Fibroblast of the conjunctiva (primary cell): Measurements from ENCODE around the gene WWOX.

Experiments used
- DNase-seq: peaks from one replicate; pipeline ENCODE4 v3.0.0-alpha.2; 2010; ENCODE audit warnings: low read depth

The WWOX gene

GRCh38 chr16:78744099-78744498 lies 644.6 kb downstream of the WWOX start:
- DNase-seq = no peak

- no peak for DNase-seq
Observed at GRCh38 chr16:78744796-78745107, 645.3 kb downstream of the WWOX start.

GRCh38 chr16:78745108-78746019 lies 645.9 kb downstream of the WWOX start:
- DNase-seq = no peak

- no peak for DNase-seq
Observed at GRCh38 chr16:78746718-78747117, 647.3 kb downstream of the WWOX start.

DNA sequence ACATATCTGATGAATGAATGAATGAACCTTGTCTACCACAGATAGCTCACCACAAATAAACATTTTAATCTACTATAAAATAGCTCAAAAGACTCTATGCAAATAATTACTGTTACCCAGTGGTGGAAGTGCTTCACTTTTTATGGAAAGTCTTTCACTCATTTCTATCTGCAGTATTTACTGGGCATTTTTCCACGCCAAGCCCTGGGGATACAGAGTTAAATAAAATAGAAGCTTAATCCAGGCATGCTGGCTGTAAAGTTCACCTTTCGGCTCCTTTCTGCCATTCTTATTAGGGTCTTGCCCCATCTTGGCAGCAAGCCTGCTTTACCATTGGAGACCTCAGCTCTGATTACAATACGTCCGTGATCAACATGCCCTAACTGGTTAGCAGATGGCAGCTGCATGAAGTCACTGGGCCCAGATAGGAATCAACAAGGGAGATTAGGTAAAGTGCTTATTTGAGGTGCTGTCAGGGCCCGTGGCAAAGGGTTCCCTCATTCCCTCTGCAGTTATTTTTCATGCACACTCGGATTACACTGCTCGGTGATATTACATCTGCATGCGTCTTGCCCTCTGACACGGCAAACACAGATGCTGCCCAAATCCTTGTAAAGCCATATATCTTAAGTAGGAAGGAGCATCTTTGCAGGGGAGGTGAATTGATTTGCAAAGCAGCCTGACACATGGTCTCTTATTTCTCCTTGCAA lies 648.9 kb downstream of the WWOX start:
- no peak for DNase-seq

GRCh38 chr16:78749745-78750268 lies 650.4 kb downstream of the WWOX start:
- no peak for DNase-seq

DNA sequence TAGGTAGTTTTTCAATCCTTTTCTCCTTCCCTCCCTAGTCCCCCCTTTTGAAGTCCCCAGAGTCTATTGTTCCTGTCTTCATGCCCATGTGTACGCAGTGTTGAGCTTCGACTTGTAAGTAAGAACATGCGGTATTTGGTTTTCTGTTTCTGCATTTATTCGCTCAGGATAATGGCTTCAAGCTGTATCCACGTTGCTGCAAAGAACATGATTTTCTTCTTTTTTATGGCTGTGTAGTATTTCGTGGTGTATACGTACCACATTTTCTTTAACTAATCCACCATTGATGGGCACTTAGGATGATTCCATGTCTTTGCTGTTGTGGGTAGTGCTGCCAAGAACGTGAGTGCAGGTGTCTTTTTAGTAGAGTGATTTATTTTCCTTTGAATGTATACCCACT lies 651.2 kb downstream of the WWOX start:
- no peak for DNase-seq

- DNase-seq = no peak
Observed at GRCh38 chr16:78751601-78752000, 652.1 kb downstream of the WWOX start.

GRCh38 chr16:78754713-78755112 lies 655.3 kb downstream of the WWOX start:
- DNase-seq = no peak

DNA sequence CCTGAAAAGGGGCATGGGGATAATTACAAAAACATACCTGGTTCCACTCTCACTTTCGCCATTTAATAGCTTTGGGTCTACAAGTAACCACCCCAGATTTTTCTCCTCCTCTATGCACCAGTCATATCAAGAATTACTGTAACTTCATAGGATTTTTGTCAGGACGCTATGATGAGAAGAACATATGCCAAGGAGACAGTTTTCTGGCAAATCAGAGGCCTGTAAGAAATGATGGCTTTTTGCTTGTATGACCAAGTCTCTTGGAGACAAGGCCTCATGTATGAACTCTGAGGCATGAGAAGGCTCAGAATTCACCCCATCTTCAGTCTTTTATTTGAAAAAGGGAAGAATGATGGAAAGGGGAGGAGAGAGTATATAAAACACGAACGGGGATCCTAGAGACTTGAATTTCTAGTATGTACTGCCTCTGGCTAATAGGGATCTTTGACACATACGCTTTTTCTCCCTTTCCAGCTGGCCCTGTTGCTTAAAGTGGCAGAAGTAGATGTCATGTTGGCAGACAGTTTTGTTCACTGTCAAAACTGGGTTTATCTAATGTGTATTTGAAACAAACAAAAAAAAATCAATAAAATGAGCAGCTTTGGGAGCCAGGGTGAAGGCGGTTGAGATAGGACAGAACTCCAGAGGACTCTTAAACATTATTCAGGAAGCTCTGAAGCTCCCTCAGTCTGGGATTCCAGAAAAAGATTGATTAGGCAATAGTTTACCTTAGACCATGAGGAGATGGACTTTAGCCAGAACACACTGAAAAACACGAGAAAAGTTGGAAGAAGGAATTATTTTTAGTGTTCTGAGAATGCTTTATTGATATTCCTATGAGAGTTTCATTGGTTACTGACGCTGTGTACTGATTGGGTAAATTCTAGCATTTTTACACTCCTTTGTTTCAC lies 656.6 kb downstream of the WWOX start:
- no peak for DNase-seq

GRCh38 chr16:78759596-78759995 lies 660.1 kb downstream of the WWOX start:
- DNase-seq = no peak

DNA sequence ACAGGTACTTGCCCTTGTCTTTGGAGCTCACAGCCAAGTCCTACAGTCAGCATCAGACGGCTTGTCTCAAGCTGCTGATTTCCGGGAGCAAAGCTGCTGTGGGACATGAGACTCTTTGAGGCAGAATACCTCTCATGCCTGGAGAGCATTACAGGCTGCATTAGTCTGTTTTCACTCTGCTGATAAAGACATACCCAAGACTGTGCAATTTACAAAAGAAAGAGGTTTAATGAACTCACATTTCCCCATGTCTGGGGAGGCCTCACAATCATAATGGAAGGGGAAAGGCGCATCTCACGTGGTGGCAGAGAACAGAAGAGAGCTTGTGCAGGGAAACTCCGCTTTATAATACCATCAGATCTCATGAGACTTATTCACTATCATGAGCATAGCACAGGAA lies 661.2 kb downstream of the WWOX start:
- DNase-seq = no peak

- no peak for DNase-seq
Observed at GRCh38 chr16:78761427-78761826, 662.0 kb downstream of the WWOX start.

GRCh38 chr16:78762222-78762621 lies 662.8 kb downstream of the WWOX start:
- DNase-seq = no peak

GRCh38 chr16:78763821-78764440 lies 664.5 kb downstream of the WWOX start:
- no peak for DNase-seq

DNA sequence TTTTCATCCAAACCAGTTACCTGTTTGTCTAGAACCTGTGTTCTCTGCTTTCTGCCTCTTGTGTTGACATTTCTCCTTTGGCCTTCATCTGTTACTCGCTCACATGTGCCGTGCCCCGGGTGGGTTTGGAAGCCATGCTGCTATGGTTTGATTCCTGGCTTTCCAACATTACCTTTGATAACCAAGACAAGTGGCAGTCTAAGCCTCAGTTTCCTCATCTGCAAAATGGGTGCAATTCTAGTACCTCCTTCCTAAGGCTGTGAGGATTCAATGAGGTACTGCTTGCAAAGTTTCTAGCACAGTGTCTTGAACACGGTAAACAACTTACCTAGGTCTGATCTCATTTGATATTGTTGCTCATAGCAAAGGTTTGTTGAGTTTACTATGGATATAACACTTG lies 665.0 kb downstream of the WWOX start:
- no peak for DNase-seq

- no peak for DNase-seq
Observed at GRCh38 chr16:78768226-78768625, 668.8 kb downstream of the WWOX start.

- no peak for DNase-seq
Observed at GRCh38 chr16:78768718-78769117, 669.3 kb downstream of the WWOX start.

GRCh38 chr16:78770353-78771091 lies 671.1 kb downstream of the WWOX start:
- no peak for DNase-seq

- DNase-seq = no peak
Observed at GRCh38 chr16:78773291-78773702, 673.8 kb downstream of the WWOX start.

- no peak for DNase-seq
Observed at GRCh38 chr16:78773706-78774105, 674.3 kb downstream of the WWOX start.
